Stimulated activated CD8-positive, alpha-beta memory T cell treated with anti-CD3 and anti-CD28 coated beads, Interleukin-15, amount 100 ng/mL, for 1 hour (primary cell): ENCODE measurements around the gene PLRG1.
"Not testable (repeated sequence)": the region's sequence is repeated elsewhere in the genome, so short reads cannot be mapped to it uniquely, and the experiment has no call there.

Source experiments
- DNase-seq: peaks from one replicate; pipeline ENCODE4 v3.0.0-alpha.2; 2020; ENCODE audit warnings: low read depth

Gene PLRG1

DNA sequence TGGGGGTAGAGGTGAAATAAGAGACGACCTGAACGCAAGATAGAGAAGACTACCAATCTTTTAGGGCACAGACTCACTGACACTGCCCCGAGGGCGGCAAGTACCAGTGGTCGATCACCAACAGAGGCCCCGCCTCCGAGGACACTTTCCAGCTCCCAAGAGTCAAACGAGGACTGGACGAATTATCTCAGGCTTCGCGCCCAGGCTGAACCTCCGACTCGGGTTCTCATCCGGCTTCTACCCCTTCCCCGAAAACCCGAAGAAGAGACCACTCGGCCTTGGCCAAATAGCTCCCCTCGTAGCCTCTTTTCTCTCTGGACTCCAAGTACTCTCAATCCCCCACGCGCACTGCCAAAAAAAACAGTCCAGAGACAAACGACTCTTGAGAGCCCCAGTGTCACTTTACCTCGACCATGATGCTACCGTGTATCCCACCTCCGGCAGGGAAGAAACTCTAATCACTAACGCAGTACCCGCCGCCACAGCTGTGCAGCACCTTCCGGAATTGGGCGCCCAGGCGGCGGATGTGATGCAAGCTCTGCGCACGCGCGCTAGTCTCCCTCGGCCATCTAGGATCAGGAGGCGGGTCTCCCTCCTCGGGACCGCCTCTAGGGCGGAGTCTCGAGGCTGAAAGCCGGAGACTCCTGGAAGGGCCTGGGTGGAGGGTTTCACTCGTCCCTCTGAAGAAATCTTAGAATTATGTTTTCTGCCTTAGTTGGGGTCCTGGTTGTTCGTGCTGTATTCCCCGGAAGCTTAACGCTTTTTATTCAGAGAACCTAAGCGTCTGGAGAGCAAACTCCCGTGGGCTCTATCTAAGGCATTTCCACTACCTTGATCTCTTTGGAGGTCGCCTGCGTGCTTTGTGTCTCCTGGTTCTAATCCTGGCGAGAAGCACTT lies at the start of gene PLRG1:
Gene PLRG1 (minus strand): TSS at position 507 of the 897 bp plus-strand sequence. CDS start 92 bp downstream, at position 415.
- DNase-seq: peak; percentile 90

DNA sequence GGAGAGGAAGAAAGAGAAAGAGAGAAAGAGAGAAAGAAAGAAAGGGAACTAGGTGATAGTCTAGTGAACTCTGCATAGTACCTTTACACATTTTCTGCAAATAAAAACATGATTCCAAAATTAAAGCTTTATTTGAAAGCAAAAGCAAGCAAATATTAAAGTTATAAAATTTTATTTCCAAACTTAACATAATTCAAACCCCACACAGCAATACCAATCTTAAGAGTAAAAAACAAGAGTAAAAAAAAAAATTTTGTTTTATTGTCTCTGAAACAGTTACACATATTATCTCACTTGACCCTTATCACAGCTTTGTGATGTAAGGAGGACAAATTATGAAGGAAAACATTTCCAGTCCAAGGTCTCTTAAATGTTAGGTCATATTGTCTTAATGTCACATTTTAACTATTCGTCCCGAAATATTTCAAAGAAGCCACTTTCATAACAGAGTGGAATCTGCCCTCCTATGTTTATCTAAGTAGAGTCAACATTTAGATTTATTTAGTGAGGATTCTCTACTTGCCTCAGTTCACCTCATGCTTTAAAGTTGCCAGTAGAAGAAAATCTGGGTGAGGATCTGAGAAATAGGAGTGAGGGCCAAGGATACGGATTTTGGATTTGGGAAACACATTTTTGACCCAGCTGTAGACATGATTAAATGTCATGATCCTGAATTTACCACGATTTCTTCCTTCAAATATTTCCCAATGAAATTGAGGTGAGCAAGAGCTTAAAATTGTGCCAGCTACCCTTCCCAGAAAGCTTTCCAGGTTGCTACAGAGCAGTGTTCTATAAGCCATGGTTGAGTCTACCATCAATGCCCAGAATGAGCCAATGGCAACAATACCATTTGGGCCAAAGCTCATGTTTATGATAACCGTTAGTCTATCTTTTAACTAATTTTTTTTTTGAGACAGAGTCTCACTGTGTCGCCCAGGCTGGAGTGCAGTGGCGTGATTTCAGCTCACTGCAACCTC lies 47.9 kb upstream of the PLRG1 start:
- DNase-seq: no peak

DNA sequence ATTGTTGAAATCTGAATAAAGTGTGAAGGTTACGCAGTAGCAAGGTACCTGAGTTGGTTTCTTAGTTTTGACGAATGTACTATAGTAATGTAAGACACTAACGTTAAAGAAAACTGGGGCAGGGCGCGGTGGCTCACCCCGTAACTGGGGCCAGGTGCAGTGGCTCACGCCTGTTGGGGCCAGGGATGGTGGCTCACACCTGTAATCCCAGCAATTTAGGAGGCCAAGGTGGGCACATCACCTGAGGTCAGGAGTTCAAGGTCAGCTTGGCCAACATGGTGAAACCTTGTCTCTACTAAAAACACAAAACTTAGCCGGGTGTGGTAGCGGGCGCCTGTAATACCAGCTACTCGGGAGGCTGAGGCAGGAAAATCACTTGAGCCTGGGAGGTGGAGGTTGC lies 47.1 kb upstream of the PLRG1 start:
- DNase-seq: not testable (repeated sequence)

DNA sequence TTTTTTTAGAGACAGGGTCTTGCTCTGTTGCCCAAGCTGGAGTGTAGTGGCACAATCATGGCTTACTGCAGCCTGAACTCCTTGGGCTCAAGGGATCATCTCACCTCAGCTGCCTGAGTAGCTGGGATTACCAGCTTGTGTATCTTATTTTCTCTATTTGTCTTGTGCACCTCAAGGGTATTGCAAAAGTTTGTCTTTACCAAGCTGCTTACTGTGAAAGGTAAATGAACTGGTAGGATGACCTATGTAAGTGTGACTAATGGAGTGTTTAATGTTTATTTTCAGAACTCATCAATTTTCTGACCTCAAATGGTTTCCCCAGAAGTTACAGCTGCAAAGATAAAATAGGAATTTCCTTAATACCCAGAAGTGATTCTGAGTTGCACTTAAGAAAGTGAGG lies 45.6 kb upstream of the PLRG1 start:
- DNase-seq: no peak

DNA sequence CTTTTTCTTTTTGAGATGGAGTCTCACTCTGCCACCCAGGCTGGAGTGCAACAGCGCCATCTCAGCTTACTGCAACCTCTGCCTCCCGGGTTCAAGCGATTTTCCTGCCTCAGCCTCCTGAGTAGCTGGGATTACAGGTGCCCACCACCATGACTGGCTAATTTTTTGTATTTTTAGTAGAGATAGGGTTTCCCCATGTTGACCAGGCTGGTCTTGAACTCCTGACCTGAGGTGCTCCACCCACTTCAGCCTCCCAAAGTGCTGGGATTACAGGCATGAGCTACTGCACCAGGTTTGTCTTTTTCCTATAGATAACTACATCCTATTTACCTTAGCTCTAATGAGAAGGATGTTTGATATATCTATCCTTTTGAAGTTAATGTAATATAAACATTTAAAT lies 44.1 kb upstream of the PLRG1 start:
- not testable (repeated sequence) for DNase-seq

DNA sequence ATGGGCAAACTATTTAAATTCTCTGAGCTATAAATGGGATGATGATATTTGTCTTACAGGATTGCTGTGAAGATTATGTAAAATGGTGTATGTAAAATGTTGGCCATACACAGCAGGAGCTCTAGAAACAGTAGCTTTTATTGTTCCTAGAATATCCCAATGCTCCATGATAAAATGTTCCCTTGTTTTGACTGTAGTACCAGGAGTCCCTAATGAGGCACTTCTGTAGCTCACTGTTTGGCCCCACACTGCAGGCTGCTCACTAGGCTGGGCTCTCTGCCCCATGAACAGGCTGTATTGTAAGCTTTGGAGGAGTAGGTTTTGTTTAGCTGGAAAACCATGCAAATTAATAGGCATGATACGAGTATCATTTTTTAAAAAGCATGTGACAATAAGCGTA lies 43.7 kb upstream of the PLRG1 start:
- no peak for DNase-seq

DNA sequence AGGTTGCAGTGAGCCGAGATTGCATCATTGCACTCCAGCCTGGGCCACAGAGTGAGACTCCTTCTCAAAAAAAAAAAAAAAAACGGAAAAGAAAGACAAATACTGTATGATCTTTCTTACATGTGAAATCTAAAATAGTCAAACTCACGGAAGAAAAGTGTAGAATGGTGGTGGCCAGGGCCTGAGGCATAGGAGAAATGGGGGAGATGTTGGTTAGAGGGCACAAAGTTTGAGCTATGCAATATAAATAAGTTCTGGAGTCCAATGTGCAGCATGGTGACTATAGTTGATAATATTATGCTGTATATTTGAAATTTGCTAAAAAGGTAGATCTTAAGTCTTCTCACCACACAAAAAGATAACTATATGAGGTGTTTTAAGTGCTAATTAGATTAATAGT lies 41.7 kb upstream of the PLRG1 start:
- no peak for DNase-seq

DNA sequence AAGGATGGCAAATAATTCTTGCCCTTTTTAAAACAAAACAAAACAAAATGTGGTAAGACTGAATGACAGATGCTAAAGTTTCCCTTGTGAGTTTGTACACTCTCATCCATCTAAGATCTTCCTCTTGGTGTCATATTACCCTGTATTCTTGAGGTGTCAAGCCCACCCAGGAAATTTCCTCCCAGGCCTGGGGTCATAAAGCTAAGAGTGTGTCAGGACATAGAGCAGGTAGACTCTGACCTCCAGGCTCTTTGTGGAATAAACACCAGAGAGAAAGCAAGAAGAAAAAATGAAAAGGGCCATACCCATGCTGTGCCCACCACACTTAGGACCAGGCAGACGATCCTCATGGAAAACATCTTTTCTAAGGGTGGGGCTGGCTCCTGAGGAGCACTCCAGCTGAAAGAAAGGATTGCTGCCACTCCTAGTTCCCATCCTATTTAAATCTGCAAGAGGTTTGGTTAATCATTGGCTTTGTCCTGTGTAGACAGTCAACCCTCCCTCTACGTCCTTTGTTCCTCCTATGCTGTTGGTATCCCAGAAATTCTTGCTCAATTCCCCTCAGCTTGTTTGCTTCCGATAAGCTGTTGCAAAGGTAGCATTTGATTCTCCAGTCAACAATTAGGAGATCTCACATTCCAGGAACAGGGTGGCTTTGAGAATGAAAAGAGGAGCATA lies 40.3 kb upstream of the PLRG1 start, which contains the start of gene FGA:
Gene FGA (minus strand): TSS at position 414 of the 678 bp plus-strand sequence. CDS start 55 bp downstream, at position 359.
- no peak for DNase-seq

DNA sequence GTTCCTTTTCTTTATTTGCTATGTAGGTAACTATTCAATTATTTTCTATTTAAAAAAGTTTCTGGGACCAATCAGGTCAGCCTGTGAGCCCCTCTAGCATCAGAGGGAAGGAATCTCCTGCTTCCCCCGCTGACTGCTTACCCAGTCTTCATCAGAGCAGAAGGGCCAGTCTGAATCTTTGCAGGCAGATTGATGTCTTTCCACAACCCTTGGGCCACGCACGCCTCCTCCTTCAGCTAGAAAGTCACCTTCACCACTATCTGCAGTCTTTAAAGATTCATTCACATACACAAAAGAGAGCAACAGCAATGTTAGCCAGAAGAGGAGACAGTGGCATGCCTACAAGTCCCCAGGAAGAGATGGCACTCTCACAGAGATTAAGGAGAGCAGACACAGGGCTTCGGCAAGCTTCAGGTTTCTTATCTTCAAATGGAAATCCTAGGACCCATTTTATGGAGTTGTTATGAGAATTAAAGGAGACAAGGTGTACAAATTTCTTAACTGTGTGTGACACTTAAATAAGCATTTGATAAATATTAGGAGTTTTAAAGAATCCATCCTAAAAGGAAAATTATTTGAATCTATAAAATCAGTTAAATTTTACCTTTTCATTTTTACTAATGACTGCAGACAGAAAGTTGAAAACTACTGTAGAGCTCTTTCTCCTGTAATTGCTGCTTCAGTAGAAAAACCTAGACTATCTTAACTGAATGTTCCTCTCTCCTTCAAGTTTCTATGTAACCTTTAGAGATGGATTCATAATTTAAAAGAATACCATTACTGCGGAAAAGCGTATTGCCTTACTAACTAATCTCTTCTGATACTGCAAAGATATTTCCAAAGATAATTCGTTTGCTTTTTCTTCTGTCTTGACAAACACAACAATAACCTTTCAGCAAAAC lies 39.3 kb upstream of the PLRG1 start:
- no peak for DNase-seq

DNA sequence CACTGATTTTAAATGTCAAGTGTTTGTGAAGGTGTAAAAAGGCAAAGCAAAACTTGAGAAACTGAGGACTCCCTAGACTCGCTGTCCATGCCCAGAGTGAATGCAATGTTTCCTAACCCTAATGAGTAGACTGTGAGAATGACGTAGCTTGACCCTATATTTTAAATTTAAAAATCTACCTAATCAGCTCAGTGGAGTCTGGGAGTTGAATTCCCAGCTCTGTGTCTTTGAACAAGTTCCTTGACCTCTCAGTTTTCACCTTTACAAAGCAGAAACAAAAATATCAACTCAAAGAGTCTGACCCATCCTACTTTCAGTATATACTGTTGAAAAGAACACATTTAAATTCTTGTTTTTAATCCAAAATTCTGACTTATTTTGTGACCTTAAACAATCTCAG lies 38.0 kb upstream of the PLRG1 start:
- no peak for DNase-seq

DNA sequence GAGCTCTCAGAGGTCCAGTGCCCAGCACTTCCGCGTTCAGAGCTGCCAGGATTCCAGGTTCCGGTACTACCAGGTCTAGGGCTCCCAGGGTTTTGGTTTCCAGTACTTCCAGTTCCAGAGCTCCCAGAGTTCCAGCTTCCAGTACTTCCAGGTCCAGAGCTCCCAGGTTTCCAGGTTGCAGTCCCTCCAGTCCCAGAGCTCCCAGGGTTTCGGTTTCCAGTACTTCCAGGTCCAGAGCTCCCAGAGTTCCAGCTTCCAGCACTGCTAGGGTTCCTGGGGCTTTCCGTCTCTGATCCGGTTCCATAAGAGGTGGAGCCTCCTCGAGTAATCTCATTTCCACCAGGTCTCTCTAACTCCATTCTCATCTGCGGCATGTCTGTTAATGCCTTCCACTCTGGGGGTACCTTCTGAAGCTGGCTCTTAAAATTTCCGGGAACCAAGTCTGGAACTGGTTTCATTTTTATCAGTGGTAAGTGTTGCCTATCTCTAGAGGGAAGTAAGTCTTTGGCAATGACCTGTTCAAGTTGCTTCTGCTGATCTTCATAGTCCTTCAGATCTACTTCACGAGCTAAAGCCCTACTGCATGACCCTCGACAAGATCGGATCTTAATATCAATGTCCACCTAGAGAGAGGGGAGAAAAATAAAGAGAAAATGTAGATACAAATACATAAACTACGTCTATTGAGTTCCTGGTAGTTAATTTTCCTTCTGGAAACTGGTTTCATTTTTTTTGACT lies 36.3 kb upstream of the PLRG1 start:
- no peak for DNase-seq

DNA sequence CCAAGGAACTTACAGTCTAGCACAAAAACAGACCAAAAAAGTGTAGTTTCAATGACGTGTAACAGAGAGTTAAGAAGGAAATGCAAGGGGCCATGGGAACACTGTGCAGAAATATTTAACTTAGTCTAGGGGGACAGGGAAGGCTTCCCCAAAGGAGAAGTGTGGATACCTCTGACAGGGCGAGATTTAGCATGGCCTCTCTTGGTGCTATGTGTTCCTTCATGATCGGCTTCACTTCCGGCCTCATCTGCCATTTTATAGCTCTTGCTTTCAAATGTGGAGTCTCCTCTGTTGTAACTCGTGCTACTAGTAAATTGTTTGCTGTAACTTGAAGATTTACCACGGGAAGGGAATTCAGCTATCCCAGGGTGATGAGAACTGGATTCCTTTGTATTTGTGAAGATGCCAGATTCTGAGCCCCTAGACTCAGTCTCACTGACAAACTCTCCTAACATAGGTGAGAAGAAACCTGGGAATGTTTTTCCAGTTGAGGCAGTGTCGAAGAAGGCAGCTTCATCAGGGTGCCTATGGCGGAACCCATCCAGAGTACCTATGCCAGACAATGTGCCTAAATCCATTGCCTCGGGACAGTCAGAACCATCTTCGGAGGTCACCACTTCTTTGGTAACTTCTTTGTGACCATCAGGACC lies 35.3 kb upstream of the PLRG1 start:
- no peak for DNase-seq

DNA sequence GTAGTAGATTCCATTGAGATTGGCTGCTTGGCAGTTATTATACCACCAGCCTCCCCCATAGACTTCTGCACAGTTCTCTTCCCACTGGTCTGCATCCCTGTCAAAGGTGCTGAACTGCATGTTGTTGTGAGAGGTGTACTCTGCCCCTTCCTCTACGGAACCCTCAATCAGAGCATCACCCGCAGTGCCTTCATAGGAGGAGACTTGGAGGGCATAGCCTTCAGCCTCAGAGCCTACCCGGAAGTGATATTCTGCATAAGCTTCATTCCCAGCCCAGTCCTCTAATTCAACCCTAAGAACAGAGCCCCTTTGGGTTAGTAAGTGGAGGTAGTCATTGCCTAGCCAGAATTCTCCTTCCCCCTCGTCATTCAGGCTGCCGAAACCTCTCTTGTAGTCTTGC lies 34.1 kb upstream of the PLRG1 start:
- no peak for DNase-seq

DNA sequence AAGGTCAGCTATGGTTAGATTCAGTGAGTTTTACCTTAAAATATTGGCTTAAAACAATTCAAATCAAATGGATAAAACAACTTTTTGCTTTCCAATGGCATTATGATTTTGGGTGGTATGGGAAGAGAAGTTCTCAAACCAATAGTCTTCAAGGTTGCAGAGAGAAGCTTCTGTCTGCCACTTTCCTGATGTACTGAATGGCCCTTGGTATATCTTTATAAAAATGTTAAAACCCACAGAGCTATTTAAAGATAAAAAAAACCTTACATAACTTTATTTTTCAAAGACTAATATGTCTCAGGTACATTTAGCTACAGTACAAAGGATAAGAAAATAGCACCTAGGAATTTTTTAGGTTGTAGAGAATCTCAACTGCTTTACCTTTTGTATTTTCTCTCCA lies 33.5 kb upstream of the PLRG1 start:
- DNase-seq: no peak

DNA sequence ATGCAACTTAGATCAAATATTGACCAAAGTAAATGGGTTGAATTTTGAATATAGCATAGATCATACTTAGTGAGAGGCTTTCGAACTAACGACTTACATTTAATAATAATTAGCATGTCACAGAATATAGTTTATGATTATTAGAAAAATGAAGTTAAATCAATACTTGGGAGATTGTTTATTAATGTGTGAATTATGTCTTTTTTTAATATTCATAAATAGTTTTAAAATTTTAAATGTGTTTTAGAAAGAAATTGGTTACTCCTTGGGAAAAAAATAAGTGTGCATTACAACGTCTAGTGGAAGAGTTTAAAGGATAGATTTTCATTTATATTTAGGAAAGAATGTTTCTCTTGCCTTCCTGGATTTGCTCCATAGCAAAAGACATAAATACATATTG lies 33.0 kb upstream of the PLRG1 start:
- DNase-seq: no peak

DNA sequence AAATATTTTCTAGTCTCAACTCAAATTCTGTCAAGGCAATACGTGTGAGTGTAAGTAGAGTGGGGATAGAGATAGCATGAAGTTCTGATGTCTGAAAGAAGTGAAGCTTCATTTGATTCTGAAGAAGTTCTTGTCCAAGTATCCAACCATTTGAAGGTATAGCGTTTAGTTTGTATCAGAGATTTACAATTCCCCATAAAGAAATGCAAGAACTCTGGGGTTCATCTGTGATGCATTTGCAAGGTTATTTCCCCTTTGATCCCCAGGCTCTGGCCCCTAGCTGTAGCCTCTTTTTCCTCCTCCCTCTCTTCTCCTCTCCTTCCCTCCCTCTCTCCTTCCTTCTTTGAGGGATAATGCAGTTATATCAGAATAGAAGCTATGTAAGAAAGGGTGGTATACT lies 32.5 kb upstream of the PLRG1 start:
- DNase-seq: no peak

DNA sequence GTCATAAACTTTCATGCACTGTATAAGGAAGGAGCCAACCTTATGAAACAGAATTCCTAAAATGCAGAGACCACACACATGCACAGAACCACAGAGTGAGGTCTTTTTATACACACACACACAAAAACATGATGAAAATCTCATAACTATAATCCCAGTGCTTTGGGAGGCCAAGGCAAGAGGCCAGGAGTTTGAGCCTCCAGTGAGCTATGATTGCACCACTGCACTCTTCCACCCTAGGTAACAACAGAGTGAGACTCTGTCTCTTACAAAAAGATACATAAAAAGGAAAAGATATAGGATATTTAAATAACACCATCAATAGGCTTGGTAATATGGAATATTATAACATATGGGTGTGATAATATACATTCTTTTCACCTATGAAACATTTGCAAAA lies 29.7 kb upstream of the PLRG1 start:
- DNase-seq: no peak

DNA sequence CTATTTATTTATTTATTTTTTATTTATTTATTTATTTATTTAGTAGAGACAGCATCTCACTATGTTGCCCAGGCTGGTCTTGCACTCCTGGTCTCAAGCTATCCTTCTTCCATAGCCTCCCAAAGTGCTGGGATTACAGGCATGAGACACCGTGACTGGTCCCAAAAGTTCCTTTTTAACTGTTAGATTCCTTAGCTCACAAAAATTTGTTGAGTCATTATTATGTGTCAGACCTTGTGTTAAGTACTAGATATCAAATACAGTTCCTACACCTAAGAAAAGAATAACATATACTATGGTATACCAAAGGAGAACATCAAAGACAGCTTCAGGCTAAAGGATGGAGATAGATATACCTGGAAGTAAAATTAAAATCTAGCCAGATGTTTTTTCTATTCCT lies 28.7 kb upstream of the PLRG1 start:
- DNase-seq: no peak

DNA sequence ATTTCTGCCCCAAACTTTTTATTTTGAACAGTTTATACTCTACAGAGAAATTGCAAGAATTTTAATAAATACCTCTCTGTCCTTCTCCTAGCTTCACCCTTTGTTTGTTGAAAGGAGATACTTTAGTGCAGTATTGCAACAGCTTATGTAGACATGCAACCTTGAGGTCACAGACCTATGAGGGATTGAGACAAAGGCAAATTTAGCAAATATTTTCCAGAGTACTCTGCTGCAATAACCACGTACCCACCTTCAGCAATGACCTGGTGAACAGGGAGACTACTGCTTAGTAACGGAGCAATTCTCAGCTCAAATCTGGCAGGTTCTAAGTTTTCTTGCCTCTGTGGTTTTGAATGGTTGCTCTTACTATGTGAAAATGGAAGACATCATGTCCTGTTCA lies 27.1 kb upstream of the PLRG1 start:
- no peak for DNase-seq

DNA sequence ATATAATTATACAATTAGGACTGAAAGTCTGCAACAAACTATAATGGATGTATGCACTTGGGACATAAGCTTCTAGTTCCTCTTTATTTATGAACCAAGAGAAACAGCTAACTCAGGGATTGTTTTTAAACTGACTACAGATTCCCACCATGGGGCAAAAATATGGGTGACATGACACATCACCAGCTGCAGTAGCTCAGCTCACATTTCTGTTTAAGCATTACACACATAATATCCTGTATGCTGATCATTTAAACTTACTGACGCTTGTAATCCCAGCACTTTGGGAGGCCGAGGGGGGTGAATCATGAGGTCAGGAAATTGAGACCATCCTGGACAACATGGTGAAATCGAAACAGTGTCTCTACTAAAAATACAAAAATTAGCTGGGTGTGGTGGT lies 24.1 kb upstream of the PLRG1 start:
- no peak for DNase-seq
